ENCODE data around the gene PRXL2A. TPM values are rescaled to one million over a fixed set of nuclear protein-coding genes. Genes with fewer than 3 reads are reported as not detected.

Gene PRXL2A
- total RNA-seq, 2 experiments from 2014 or later, result 3.9 to 4.6 TPM

DNA sequence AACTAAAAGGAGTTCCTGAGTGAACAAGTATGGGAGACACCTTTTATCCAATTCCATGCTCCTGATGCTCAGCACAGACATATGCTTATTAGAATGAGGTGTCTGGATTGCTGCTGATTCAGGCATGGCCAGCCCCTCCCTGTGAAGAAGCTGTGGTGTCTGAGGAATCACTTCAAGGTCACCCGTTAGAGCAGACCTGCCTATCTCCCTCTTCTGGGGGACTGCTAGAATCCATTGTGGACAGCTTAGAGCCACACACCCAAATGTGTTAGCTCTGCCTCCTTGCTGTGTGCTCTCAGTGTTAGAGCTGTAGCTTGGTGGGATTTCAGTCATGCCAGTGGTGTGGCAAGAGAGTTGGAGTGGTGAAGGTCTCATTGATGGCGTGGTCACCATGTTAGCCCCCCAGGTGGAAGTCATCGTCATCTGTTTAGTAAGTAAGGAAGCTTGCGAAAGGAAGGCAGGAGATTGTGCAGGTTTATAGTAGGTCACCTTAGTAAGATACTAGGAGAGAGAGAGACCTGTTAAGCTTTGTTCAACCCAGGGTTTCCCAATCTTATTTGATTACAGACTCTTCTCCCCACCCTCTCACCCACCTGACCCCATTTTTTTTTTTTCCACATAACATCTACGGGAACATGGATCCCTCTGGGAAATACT, 12.8 kb downstream of the PRXL2A start:
- Mint-ChIP-seq H3K4me1 (ENCODE audit: low read depth) (peaks cover 3% of the 10 kb centered on the region), H3K36me3 (ENCODE audit: low read depth) (peaks cover 35% of the 10 kb centered on the region), H3K27me3 (no peaks in the 10 kb centered on the region), H3K27ac (no peak overlapping the region), H3K4me3 (no peak overlapping the region), H3K9me3 (no peaks in the 10 kb centered on the region)
- Histone ChIP-seq H3K27ac (ENCODE audit: low read depth in 1 of 2, low read length in 2 of 2) (no peak overlapping the region), H3K9me3 (ENCODE audit: control insufficient read depth in 1 of 2, insufficient read depth in 1 of 2, low read length in 2 of 2) (no peaks in the 10 kb centered on the region), H3K4me1 (ENCODE audit: insufficient read depth, low read length) (no peaks in the 10 kb centered on the region), H3K4me3 (ENCODE audit: low read length) (no peak overlapping the region), H3K27me3 (ENCODE audit: control insufficient read depth in 1 of 2, insufficient read depth in 2 of 2, low read length in 2 of 2) (no peaks in the 10 kb centered on the region), H3K36me3 (ENCODE audit: insufficient read depth, low read length) (peaks cover 4% of the 10 kb centered on the region)
- CTCF ChIA-PET, result interaction anchor here (0.7 to 1.5 kb wide), 3 partner anchors 12 to 84 kb away, joined by 3 to 5 read pairs (median 4); no protein-coding TSS in a partner anchor
- intact Hi-C loops (cut with DNase I, micrococcal nuclease), result no loop called here
- no peak for TF ChIP-seq CTCF (IDR thresholded peaks at IDR 0.05)
- DNase-seq (no peak), ATAC-seq (ENCODE audit: poor library complexity) (no peak)
- POLR2A ChIA-PET, result no interaction called here

DNA sequence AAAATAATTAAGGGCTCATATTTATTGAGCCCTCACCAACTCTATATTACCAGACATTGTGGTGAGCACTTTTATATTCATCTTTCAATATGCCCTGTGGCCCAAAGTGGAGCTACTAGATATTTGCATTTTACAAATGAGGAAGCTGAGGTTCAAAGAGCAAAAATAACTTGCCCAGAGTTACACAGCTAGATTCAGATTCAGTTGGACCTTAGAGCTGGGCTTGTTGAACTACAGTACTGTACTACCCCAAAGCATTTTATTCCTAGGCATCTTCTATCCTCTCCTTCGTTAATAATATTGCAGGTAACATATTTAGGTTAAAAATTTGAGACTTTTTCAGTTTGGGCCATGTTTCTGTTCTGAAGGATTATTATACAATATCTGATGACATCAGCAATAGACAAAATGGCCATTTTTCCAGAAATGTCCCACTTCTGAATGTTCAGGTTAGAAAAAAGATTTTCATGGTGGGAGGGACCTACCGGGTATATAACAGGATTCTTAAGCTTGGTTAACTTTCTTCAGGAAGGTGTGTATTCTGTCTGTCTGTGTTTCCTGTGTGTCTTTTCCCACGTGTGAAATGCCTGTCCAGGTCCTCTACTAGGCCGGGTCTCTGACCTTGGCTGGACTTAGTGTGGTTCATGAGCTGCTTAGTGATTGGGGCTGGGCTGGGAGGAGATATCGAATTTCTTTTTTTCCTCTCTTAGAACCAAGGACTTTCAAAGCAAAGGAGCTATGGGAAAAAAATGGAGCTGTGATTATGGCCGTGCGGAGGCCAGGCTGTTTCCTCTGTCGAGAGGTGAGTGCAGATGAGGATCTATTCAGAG, 13.6 kb downstream of the PRXL2A start:
- Mint-ChIP-seq H3K27ac (no peak overlapping the region), H3K9me3 (no peaks in the 10 kb centered on the region), H3K4me1 (ENCODE audit: low read depth) (no peaks in the 10 kb centered on the region), H3K27me3 (no peaks in the 10 kb centered on the region), H3K36me3 (ENCODE audit: low read depth) (peaks cover 43% of the 10 kb centered on the region), H3K4me3 (no peak overlapping the region)
- no peaks in the 10 kb centered on the region for H3K27me3 ChIP-seq (ENCODE audit: control insufficient read depth in 1 of 2, insufficient read depth in 2 of 2, low read length in 2 of 2)
- ChIA-PET CTCF (interaction anchor here (0.7 to 1.5 kb wide), 3 partner anchors 11 to 84 kb away, joined by 3 to 5 read pairs (median 4); no protein-coding TSS in a partner anchor), POLR2A (no interaction called here)
- DNase-seq (no peak), ATAC-seq (ENCODE audit: poor library complexity) (no peak)
- TF ChIP-seq CTCF (IDR thresholded peaks at IDR 0.05), result no peak
- intact Hi-C loops (cut with DNase I, micrococcal nuclease), result no loop called here
- no peaks in the 10 kb centered on the region for H3K9me3 ChIP-seq (ENCODE audit: control insufficient read depth in 1 of 2, insufficient read depth in 1 of 2, low read length in 2 of 2)
- H3K36me3 ChIP-seq (ENCODE audit: insufficient read depth, low read length), result peaks cover 4% of the 10 kb centered on the region
- no peaks in the 10 kb centered on the region for H3K4me1 ChIP-seq (ENCODE audit: insufficient read depth, low read length)
- no peak overlapping the region for H3K4me3 ChIP-seq (ENCODE audit: low read length)
- H3K27ac ChIP-seq (ENCODE audit: low read depth in 1 of 2, low read length in 2 of 2), result no peak overlapping the region

- H3K27me3 Mint-ChIP-seq, result no peaks in the 10 kb centered on the region
- intact Hi-C loops (cut with DNase I, micrococcal nuclease), result no loop called here
- H3K9me3 Mint-ChIP-seq, result no peaks in the 10 kb centered on the region
- TF ChIP-seq CTCF (IDR thresholded peaks at IDR 0.05), result no peak
- no peak for DNase-seq
- Histone ChIP-seq H3K4me3 (ENCODE audit: low read length) (no peak overlapping the region), H3K36me3 (ENCODE audit: insufficient read depth, low read length) (peaks cover 4% of the 10 kb centered on the region), H3K9me3 (ENCODE audit: control insufficient read depth in 1 of 2, insufficient read depth in 1 of 2, low read length in 2 of 2) (no peaks in the 10 kb centered on the region), H3K4me1 (ENCODE audit: insufficient read depth, low read length) (no peaks in the 10 kb centered on the region), H3K27me3 (ENCODE audit: control insufficient read depth in 1 of 2, insufficient read depth in 2 of 2, low read length in 2 of 2) (no peaks in the 10 kb centered on the region), H3K27ac (ENCODE audit: low read depth in 1 of 2, low read length in 2 of 2) (no peak overlapping the region)
- H3K4me3 Mint-ChIP-seq, result no peak overlapping the region
- no peak for ATAC-seq (ENCODE audit: poor library complexity)
- H3K4me1 Mint-ChIP-seq (ENCODE audit: low read depth), result no peaks in the 10 kb centered on the region
- CTCF ChIA-PET, result interaction anchor here (0.9 to 1.1 kb wide), 2 partner anchors 19 to 43 kb away, joined by 3 read pairs; no protein-coding TSS in a partner anchor
- H3K27ac Mint-ChIP-seq, result no peak overlapping the region
- POLR2A ChIA-PET, result no interaction called here
- H3K36me3 Mint-ChIP-seq (ENCODE audit: low read depth), result peaks cover 63% of the 10 kb centered on the region
Observed at GRCh38 chr10:80425901-80426300, 17.6 kb downstream of the PRXL2A start.

All from CD4-positive, alpha-beta T cell (primary cell).